Uterus (tissue), 2 donors: ENCODE results near the gene GABRB3.

Experiments
- CTCF ChIP-seq, 4 experiments: fragments of 200-600 bp in 2 of 4; fragments of 450-650 bp in 2 of 4; sonication (generic) in 2 of 4; IDR thresholded peaks; one replicate each; pipeline ENCODE4 v1.5.1; 2016 to 2019; ENCODE audit warnings: antibody characterized with exemption in 4 of 4, mild to moderate bottlenecking in 2 of 4, moderate library complexity in 1 of 4
- POLR2A ChIP-seq, 2 donors: fragments of 450-650 bp; IDR thresholded peaks; one replicate each; pipeline ENCODE4 v1.6.1; 2016; ENCODE audit warnings: antibody characterized with exemption in 2 of 2, mild to moderate bottlenecking in 1 of 2, moderate library complexity in 1 of 2

DNA sequence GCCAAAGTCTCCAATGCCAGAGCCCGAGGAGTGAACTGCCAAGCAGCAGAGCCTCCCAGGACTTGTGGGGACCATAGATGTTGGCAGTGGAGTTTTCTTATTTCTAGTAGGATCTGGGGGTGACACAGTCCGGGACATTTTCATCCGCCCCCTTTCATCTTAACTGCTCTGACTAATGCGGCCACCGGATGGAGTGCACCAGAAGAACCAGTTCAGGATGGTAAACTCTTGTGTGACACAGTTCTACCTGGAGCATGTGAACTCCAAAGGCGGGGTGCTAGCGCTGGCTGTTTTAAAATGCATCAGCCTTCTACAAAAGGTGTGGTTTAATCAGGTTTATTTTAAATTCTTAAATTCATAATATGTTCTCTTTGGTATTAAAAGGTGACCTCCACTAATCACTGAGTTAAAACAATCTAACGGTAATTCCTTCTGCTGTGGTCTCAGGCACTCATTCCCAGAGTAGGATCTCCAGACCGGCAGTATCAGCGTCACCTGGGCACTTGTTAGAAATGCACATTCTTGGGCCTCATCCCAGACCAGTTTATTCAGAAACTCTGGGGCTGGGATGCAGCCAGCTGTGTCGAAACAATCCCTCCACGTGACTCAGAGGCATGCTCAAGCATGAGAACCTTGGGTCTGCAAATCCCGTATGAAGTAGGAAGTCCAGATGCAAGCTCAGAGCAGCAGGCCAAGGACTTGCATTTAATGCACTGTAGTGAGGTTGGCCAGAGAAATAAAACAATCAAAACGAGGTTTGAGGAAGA, 105.5 kb downstream of the GABRB3 start:
- TF ChIP-seq POLR2A (IDR thresholded peaks at IDR 0.05) (no peak), CTCF (IDR thresholded peaks at IDR 0.05) (no peak)
